ENCODE results near the gene SSC4D.
A peak's percentile ranks its signal among the peaks of the same experiment; 100 is the strongest.
"Not testable (repeated sequence)": the region's sequence is repeated elsewhere in the genome, so short reads cannot be mapped to it uniquely, and the experiment has no call there.

The SSC4D gene

DNA sequence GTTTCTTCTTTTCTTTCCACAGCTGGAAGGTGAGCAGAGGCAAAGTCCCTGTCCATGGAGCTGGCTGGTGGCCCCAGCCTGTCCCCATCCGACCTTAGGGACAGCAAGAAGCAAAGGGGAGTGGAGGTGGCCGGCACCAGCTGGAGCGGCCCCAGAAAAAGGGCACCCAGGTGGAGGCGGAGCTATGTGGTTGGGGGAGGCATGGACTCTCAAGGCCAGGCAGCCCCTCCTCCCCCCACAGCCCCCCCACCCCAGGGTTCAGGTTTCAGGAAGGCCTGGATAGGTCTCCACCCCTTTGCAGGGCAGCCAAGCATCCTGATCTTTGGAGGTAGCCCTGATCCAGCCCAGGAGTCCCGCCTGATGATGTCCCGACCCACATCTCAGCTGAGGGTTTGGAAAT, at the start of gene SSC4D:
TSS of gene SSC4D (minus strand) at position 161 of the 400 bp plus-strand sequence. CDS start 5,258 bp downstream, outside the sequence.
- no peak for DNase-seq (ENCODE audit: low spot score)

DNA sequence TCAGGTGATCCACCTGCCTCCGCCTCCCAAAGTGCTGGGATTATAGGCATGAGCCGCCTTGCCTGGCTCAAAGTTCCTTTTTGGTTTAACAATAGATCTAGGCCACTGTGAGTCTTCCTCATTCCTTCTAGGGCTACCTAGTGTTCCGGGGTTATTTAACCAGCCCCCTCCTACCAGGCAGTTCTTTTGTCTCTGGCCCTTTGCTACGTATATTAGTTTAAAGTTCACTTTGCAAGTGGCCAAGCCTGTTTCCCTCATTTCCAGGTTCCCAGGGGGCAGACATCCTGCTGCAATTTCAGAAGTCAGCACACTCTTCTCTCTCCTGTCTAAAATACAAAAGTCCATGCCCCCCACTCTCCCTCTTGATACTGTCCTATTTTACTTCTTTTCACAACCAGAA, 49.0 kb upstream of the SSC4D start:
- DNase-seq (ENCODE audit: low spot score) = not testable (repeated sequence)

DNA sequence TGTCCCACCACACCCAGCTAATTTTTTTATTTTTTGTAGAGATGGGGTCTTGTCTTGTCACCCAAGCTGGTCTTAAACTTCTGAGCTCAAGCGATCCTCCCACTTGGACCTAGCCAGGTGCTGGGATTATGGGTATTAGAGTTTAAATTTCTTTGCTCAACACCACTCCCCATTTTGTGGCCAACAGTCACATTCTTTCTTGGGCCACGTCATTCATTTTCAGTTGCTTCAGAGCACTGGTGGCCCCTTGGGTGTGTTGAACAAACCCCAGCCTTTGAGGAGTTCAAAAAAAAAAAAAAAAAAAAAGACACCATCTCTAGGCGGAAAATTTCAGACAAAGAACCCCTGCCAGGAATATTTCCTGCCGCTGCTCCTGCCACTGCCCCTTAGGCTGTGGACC, 47.5 kb upstream of the SSC4D start:
- DNase-seq (ENCODE audit: low spot score) = not testable (repeated sequence)

DNA sequence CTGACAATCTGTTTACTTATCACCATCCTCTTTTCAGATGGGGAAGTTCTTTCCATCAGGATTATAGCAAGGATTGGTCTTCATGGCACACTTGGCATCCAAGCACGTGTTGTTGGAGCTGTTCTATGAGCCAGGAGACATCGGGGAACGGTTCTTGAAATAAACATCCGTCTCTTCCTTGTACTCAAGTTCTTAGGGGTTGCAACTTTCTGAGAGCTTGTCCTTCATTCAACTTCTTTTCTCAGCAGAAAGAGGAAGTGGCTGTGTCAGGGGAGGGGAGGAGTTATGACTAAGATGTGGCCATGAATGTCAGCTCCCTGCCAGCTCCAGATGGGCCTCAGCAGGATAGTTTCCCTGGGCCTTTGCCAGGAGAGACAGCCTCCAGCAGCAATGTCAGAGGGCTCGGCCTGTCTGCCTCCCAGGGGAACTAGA, 36.1 kb upstream of the SSC4D start:
- DNase-seq (ENCODE audit: low spot score) = not testable (repeated sequence)

DNA sequence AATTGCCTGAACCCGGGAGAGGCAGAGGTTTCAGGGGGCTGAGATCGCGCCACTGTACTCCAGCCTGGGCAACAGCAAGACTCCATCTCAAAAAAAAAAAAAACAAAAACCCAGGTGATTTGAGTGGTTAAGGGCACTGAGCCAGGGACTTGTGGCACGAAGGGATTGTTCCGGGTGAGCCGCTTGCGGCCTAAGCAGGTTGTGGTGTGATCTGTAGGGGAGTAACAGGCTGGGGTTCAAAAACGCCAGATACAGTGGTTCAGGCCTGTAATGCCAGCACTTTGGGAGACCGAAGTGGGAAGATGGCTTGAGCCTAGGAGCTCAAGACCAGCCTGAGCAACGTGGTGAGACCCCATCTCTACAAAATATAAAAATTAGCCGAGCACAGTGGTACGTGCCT, 34.3 kb upstream of the SSC4D start:
- DNase-seq (ENCODE audit: low spot score) = not testable (repeated sequence)

DNA sequence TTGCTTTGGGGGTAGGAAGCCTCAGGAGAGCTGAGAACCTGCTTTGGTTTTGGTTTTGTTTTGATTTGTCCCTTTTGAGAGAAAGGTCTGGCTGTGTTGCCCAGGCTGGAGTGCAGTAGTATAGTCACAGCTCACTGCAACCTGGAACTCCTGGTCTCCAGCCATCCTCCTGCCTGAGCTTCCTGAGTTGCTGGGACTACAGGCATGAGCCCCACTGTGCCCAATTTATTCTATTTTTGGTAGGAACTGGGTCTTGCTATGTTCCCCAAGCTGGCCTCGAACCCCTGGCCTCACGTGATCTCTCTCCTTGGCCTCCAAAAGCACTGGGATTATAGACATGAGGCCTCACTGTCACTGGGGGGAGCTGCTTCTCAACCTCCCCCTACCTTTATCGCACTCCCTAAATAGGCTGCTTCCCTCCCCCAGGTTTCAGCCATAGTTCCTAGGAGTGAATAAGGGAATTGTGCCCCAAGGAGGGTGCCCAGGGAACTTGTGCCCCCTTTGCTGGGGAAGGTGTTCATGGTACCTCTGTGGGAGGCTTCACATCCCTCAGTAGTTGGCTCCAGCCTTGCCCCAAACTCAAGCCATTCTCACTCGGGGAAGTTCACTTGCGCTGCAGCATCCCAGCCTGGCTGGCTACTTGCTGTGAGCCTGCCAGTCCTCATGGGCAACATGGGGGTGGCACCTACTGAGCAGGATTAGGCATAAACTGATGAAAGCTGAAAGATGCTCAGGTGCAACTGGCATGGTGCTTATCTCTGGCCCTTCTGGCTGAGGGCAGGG, 33.4 kb upstream of the SSC4D start:
- not testable (repeated sequence) for DNase-seq (ENCODE audit: low spot score)

DNA sequence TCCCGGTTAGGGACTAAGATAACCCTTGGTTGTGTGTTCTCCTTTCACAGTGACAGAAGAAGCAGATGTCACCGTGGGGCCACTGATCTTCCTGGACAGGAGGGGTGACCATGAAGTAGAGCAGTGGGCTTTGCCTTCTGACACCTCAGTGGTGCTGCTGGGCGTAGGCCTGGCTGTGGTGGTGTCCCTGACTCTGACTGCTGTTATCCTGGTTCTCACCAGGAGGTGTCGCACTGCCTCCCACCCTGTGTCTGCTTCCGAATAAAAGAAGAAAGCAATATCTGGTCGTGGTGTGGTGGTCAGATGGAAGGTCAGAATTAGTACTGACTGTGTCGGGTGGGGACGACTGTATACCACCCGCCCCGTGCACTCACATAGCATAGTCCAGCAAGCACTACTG, 32.3 kb upstream of the SSC4D start:
- not testable (repeated sequence) for DNase-seq (ENCODE audit: low spot score)

DNA sequence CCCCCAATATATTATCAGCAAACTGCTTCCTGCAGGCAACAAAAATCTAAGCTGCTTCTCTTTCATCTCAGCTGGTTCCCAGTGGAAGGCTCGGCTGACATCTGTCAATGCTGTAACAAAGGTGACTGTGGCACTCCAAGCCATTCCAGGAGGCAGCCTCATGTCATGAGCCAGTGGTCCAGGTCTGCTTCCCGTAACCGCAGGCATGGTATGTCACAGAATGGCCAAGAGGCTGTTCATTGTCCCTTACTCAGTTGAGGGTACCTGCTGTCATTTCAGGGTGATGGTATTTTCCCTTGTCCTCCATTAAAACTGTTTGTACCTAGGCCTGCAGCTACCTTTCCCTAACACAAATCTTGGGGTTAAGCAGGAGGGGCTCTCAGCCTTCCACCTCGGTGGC, 30.9 kb upstream of the SSC4D start:
- DNase-seq (ENCODE audit: low spot score) = not testable (repeated sequence)

DNA sequence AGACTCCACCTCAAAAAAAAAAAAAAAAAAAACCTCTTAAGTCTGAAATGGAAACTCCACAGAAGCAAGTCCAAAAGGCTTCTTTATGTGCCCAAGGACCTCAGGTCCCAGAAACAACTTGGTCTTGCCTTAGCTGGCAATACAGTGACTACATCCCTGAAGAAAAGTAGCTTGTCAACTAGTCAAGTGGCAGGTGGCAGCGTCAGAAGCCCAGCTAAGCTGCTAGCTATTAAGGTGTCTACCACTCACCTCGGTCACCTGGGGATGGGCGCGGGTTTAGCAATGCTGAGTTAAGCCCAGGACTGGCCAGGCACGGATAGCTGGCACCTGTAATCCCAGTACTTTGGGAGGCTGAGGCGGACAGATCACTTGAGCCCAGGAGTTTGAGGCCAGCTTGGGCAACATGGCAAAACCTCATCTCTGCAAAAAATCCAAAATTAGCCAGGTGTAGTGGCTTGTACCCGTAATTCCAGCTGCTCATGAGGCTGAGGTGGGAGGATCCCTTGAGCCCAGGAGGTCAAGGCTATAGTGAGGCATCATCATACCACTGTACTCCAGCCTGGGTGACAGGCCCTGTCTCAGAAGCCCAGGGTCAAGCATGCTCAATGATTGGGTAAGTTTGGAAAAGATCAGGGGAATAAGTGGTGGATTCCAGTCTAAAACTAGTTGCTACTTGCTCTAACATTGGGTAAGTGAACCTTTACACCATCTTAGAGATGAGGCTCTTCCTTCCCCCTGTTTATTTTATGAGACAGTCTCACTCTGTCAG, 29.8 kb upstream of the SSC4D start:
- not testable (repeated sequence) for DNase-seq (ENCODE audit: low spot score)

DNA sequence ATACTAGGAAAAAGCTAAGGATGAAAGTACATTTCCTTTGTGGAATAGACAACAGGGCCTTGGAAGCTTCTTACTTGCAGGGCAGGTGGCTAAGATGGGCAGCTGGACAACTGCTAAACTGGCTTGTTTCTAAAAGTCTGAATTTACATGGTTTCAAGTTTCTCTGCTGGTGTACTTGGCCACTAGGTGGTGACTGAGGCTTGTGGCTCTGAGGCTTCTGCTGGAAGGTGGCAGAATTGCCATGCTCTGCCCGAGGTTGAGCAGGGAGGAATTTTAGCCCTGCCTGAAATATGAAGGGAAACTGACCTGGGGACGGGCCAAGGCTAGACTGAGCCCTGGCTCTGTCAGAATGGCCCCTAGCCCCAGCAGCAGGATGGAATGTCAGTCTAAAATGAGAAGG, 28.4 kb upstream of the SSC4D start:
- DNase-seq (ENCODE audit: low spot score) = peak; percentile 39

DNA sequence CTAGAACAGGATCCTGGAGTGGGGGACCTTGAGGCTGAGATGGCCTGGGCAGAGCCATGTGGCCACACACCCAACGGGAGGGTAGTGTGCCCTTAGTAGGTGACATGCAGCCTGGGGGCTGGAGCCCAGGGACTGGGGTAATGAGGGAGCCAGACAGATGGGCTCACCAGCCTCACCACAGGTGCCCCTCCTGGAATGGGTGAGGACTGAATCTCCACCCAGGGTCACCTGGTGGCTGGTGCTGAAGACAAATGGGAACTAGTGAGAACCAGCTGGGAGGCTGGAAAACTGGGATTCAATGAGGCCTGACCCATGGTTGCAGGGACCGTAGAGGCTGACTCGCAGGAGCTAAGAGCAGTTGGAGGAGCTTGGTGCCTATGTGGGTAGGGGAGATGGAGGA, 21.3 kb upstream of the SSC4D start:
- DNase-seq (ENCODE audit: low spot score) = no peak

DNA sequence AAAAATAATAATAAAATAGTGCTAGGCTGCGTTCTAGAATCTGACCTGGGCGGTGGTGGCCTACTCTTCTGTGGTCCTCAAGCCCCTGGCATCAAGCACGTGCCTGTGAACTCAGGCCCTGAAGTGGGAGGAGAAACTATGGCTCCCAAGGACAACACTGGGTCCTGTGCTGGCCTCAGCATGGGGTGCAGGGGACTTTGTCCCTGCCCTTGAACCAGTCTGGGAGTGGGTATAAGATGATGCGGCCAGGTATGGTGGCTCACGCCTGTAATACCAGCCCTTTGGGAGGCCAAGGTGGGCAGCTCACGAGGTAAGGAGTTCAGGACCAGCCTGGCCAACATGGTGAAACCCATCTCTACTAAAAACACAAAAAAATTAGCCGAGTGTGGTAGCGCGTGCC, 20.7 kb upstream of the SSC4D start:
- DNase-seq (ENCODE audit: low spot score) = no peak

DNA sequence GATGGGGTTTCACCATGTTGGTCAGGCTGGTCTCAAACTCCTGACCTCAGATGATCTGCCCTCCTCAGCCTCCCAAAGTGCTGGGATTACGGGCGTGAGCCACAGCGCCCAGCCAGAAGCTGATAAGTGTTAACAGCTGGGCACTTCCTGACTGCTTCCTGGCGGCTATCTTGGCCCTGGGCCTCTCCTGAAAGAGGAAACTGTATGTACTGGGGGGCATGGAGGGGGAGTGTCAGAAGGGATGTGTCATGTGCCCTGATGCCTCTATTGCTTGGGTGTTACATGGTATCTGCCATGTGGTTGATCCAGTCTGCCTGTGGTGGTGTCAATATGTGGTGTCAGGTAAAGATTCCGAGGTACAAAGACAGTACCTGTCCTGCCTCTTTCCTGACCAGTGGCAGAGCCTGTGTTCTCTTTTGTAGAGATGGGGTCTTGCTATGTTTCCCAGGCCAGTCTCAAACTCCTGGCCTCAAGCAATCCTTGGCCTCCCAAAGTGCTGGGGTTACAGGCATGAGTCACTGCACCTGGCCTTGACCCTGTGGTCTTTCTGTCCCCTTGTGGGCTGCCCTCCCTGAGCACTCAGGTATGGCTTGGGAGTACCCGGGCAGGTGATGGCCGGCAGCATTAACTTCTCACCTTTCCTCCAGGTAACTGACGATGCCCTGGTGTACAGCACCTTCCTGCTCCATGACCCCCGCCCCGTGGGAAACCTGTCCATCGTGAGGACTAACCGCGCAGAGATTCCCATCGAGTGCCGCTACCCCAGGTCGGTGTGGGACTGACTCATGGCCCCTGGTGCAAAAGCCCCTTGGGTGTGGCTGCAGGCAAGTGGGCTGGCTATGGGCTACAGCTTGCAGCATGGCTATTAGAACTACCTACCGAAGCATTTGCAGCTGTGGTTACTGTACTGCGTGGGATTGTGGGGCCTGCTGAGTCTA, 19.6 kb upstream of the SSC4D start:
- DNase-seq (ENCODE audit: low spot score) = no peak

DNA sequence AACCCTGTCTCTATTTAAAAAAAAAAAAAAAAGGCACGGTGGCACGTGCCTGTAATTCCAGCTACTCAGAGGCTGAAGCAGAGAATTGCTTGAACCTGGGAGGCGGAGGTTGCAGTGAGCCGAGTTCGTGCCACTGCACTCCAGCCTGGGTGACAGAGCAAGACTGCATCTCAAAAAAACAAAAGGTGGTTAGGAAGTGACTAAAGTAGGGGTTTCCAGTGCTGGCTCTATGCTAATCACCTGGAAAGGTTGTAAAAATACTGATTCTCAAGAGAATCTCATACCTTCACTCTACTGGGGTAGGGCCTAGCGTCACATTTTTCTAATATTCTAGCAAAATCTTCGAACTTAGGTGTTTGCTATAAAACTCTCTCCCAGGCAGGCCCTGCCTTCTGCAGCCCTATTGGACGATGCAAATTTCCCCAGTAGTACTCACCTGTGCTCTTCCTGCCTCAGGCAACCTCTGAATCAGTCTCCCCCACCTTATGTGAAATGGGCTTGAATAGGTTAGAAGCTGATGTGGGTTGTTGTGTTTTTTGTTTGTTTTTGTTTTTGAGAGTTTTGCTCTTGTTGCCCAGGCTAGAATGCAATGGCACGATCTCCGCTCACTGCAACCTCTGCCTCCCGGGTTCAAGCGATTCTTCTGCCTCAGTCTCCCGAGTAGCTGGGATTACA, 18.8 kb upstream of the SSC4D start:
- no peak for DNase-seq (ENCODE audit: low spot score)

DNA sequence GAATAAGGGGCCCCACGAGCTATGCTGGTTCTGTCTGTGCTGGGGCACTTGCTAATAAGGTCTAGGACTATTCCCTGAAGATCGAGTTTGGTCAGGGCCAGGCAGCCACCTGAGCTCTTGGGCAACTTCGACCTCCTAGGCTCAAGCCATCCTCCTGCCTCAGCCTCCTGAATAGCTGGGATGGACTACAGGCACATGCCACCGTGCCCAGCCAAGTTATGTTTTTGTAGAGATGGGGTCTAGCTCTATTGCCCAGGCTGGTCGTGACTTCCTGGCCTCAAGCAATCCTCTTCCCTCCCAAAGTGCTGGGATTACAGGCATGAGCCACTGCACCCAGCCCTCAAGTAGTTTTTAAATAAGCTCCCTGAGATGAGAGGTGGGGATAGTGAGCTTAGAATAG, 18.1 kb upstream of the SSC4D start:
- DNase-seq (ENCODE audit: low spot score) = no peak

DNA sequence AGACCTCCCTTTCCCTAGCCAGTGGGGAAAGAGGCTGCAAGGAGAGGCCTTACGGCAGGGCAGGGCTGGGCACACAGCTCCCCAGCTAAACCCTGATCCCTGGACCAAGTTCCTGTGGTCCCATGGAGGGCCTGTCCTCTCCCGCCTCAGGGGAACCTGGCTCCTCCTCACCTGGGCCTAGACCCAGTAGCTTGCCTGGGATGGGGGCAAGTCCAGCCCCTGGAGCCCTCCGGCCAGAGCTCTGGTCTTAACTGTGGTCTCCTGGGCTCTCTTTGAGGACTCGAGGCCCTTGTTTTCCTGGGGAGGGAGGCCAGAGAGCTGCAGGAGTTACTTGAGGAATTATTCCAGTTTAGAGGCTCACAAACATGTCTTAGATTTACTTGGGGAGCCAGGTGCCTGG, 16.7 kb upstream of the SSC4D start:
- no peak for DNase-seq (ENCODE audit: low spot score)

DNA sequence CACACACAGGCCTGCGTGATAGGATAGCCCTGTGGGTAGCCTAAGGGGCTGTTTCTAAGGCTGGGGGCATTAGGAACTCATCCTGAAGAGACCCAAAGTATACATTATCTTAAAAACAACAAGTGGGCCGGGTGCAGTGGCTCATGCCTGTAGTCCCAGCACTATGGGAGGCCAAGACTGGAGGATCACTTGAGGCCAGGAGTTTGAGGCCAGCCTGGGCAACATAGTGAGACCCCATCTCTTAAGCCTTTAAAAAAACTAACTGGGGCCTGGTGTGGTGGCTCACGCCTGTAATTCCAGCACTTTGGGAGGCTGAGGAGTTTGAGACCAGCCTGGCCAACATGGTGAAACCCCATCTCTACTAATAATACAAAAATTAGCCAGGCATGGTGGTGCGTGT, 16.1 kb upstream of the SSC4D start:
- DNase-seq (ENCODE audit: low spot score) = not testable (repeated sequence)

DNA sequence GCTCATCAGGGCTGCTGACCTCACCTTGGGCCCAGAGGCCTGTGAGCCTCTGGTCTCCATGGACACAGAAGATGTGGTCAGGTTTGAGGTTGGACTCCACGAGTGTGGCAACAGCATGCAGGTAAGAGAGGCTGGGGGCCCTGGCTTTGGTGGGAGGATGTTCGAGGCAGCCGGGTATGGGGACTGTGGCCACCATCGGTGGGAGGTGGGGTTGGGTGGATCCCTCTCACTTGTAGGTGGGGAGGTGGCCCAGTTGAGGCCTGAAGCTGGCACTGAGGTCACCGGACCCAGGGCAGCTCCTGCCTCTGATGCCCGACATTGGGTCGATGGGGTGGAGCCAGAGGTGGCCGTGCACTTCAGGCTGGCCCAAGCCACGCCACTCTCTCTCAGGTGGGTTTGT, 15.7 kb upstream of the SSC4D start:
- no peak for DNase-seq (ENCODE audit: low spot score)

DNA sequence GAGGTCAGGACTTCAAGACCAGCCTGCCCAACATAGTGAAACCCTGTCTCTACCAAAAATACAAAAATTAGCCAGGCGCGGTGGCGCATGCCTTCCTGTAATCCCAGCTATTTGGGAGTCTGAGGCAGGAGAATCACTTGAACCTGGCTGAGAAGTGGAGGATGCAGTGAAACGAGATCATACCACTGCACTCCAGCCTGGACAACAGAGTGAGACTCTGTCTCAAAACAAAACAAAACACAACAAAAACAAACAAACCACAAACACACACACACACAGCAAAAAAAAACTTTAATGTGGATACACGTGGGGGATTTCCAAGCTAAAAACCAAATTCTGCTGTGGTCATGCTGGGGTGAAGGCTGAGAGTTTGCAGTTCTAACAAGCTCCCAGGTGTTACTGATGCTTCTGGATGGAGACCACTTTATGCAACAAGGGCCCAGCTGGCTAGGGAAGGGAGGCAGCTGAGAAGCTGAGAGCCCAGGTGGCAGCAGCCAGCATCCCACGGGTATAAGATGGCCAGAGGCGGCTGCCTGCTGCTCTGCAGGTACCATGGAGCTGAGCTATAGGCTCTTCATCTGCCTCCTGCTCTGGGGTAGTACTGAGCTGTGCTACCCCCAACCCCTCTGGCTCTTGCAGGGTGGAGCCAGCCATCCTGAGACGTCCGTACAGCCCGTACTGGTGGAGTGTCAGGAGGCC, 15.1 kb upstream of the SSC4D start, which contains the start of gene ZP3:
TSS of gene ZP3 (plus strand) at position 538 of the 699 bp plus-strand sequence. CDS start at position 553, 15 bp downstream.
- DNase-seq (ENCODE audit: low spot score) = no peak

DNA sequence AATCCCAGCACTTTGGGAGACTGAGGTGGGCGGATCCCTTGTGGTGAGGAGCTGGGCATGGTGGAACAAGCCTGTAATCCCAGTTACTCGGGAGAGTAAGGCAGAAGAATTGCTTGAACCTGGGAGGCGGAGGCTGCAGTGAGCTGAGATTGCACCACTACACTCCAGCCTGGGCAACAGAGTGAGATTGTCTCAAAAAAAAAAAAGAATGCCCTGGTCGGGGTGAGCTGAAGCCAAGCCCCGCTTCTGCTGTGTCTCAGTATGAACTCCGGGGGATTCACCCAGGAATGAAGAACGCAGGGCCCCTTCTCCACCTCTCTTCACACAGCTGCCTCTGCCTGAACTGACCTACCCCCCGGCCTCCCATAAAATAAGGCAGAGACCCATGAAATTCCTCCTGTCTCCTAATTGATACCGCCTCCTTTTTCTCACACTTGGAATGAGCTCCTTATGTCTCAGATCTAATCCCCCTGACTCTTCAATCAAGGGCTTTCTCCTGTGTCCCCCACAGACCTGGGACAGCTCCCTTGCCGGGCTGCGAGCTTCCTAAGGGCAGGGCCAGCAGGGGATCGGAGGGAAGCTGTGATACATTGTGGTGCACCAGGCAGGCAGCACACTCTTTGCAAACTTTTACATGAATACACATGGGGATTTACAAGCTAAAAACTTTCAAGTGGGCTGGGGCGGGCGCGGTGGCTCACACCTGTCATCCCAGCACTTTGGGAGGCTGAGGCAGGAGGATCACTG, 14.3 kb upstream of the SSC4D start:
- no peak for DNase-seq (ENCODE audit: low spot score)
